Measurements from ENCODE around the gene ZNF488. TPM values are rescaled to one million over a fixed set of nuclear protein-coding genes. Genes with fewer than 3 reads are reported as not detected.

ZNF488 gene
- total RNA-seq, 1 donor from 2014 or later, result 0.41 TPM

GRCh38 chr10:47330366-47330765 is 53.7 kb downstream of the ZNF488 start:
- Mint-ChIP-seq H3K4me1 (ENCODE audit: unreplicated experiment) (peaks cover 5% of the 10 kb centered on the region), H3K9me3 (ENCODE audit: unreplicated experiment) (no peaks in the 10 kb centered on the region), H3K4me3 (ENCODE audit: unreplicated experiment) (no peak overlapping the region), H3K27me3 (ENCODE audit: unreplicated experiment) (peaks cover 2% of the 10 kb centered on the region), H3K36me3 (ENCODE audit: low read depth, unreplicated experiment) (no peaks in the 10 kb centered on the region), H3K27ac (ENCODE audit: unreplicated experiment) (no peak overlapping the region)
- no peak for DNase-seq (ENCODE audit: low spot score)
- TF ChIP-seq CTCF (IDR thresholded peaks at IDR 0.05; ENCODE audit: unreplicated experiment), result no peak

- peaks cover 2% of the 10 kb centered on the region for H3K27me3 Mint-ChIP-seq (ENCODE audit: unreplicated experiment)
- H3K4me1 Mint-ChIP-seq (ENCODE audit: unreplicated experiment), result peaks cover 5% of the 10 kb centered on the region
- H3K4me3 Mint-ChIP-seq (ENCODE audit: unreplicated experiment), result no peak overlapping the region
- H3K36me3 Mint-ChIP-seq (ENCODE audit: low read depth, unreplicated experiment), result no peaks in the 10 kb centered on the region
- no peak for TF ChIP-seq CTCF (IDR thresholded peaks at IDR 0.05; ENCODE audit: unreplicated experiment)
- no peaks in the 10 kb centered on the region for H3K9me3 Mint-ChIP-seq (ENCODE audit: unreplicated experiment)
- no peak for DNase-seq (ENCODE audit: low spot score)
- H3K27ac Mint-ChIP-seq (ENCODE audit: unreplicated experiment), result no peak overlapping the region
Measured at GRCh38 chr10:47329855-47330254, 54.2 kb downstream of the ZNF488 start.

- no peak overlapping the region for H3K27ac Mint-ChIP-seq (ENCODE audit: unreplicated experiment)
- TF ChIP-seq CTCF (IDR thresholded peaks at IDR 0.05; ENCODE audit: unreplicated experiment), result no peak
Measured at GRCh38 chr10:47326927-47327330, 57.2 kb downstream of the ZNF488 start.

GRCh38 chr10:47326306-47326926 is 57.7 kb downstream of the ZNF488 start:
- H3K4me1 Mint-ChIP-seq (ENCODE audit: unreplicated experiment), result peaks cover 5% of the 10 kb centered on the region
- no peak overlapping the region for H3K27ac Mint-ChIP-seq (ENCODE audit: unreplicated experiment)
- no peaks in the 10 kb centered on the region for H3K36me3 Mint-ChIP-seq (ENCODE audit: low read depth, unreplicated experiment)
- H3K27me3 Mint-ChIP-seq (ENCODE audit: unreplicated experiment), result peaks cover 2% of the 10 kb centered on the region
- no peaks in the 10 kb centered on the region for H3K9me3 Mint-ChIP-seq (ENCODE audit: unreplicated experiment)
- no peak for TF ChIP-seq CTCF (IDR thresholded peaks at IDR 0.05; ENCODE audit: unreplicated experiment)
- H3K4me3 Mint-ChIP-seq (ENCODE audit: unreplicated experiment), result no peak overlapping the region
- no peak for DNase-seq (ENCODE audit: low spot score)

More at GRCh38 chr10:47326927-47327330, 57.2 kb downstream of the ZNF488 start:
- Mint-ChIP-seq H3K4me1 (ENCODE audit: unreplicated experiment) (peaks cover 5% of the 10 kb centered on the region), H3K9me3 (ENCODE audit: unreplicated experiment) (no peaks in the 10 kb centered on the region), H3K36me3 (ENCODE audit: low read depth, unreplicated experiment) (no peaks in the 10 kb centered on the region), H3K4me3 (ENCODE audit: unreplicated experiment) (no peak overlapping the region), H3K27me3 (ENCODE audit: unreplicated experiment) (peaks cover 2% of the 10 kb centered on the region)
- DNase-seq (ENCODE audit: low spot score), result no peak

Measured in endothelial cell (in vitro differentiated cells).